GM10248 (cell line): ENCODE data around the gene TUBA3E.
"Not testable (repeated sequence)": the region's sequence is repeated elsewhere in the genome, so short reads cannot be mapped to it uniquely, and the experiment has no call there.

Experiments used
- CTCF ChIA-PET: fragments of 300-600 bp; sonication (Branson Sonifier 250); formaldehyde crosslinking; extraction: SDS; loops from one replicate; lab custom pipeline; 2021; ENCODE audit warnings: antibody characterized with exemption; lab: Yijun Ruan, JAX
- POLR2A ChIA-PET: fragments of 350-650 bp; sonication (Branson Sonifier 250); formaldehyde crosslinking; extraction: SDS; loops from one replicate; lab custom pipeline; 2020; ENCODE audit warnings: antibody characterized with exemption; lab: Yijun Ruan, JAX
- DNase-seq: peaks from one replicate; pipeline ENCODE4 v3.0.0; 2012; ENCODE audit errors: extremely low spot score
- CTCF ChIP-seq: IDR thresholded peaks from 2 replicates; pipeline ENCODE4 v1.5.1; 2012; ENCODE audit warnings: mild to moderate bottlenecking, low read depth; ENCODE audit errors: extremely low read depth, missing control alignments, control extremely low read depth

The TUBA3E gene

GRCh38 chr2:130157825-130158514 is 40.3 kb downstream of the TUBA3E start:
- CTCF ChIA-PET: interaction anchor here (1.3 to 1.5 kb wide), 3 partner anchors 13 to 23 kb away, joined by 3 to 5 read pairs (median 4); partner anchors contain the start of gene SMPD4
- DNase-seq: peak; percentile 61
- peak; percentile 39 for TF ChIP-seq CTCF
- POLR2A ChIA-PET: not testable (repeated sequence)

GRCh38 chr2:130157354-130157753 is 40.9 kb downstream of the TUBA3E start:
- CTCF ChIA-PET: interaction anchor here (1.4 kb wide), 1 partner anchor 22 kb away, joined by 3 read pairs; no protein-coding TSS in a partner anchor

GRCh38 chr2:130156624-130157004 is 41.6 kb downstream of the TUBA3E start:
- no peak for DNase-seq
- ChIA-PET CTCF (no interaction called here), POLR2A (no interaction called here)
- TF ChIP-seq CTCF: no peak

More at GRCh38 chr2:130157354-130157753, 40.9 kb downstream of the TUBA3E start:
- POLR2A ChIA-PET, DNase-seq: not testable (repeated sequence)

- TF ChIP-seq CTCF: peak; percentile 50
- ChIA-PET CTCF (interaction anchor here (0.8 kb wide), 1 partner anchor 177 kb away, joined by 5 read pairs; no protein-coding TSS in a partner anchor), POLR2A (interaction anchor here (0.6 kb wide), 1 partner anchor 13 kb away, joined by 4 read pairs; no protein-coding TSS in a partner anchor)
- DNase-seq: peak; percentile 34
Measured at GRCh38 chr2:130155956-130156623, 42.1 kb downstream of the TUBA3E start.

- no peak for DNase-seq
- ChIA-PET CTCF (interaction anchor here (0.8 kb wide), 1 partner anchor 178 kb away, joined by 5 read pairs; no protein-coding TSS in a partner anchor), POLR2A (no interaction called here)
- no peak for TF ChIP-seq CTCF
Measured at GRCh38 chr2:130154773-130155765, 43.2 kb downstream of the TUBA3E start.

GRCh38 chr2:130154423-130154770 is 43.8 kb downstream of the TUBA3E start:
- CTCF ChIA-PET, POLR2A ChIA-PET: not testable (repeated sequence)

GRCh38 chr2:130153721-130154422 is 44.4 kb downstream of the TUBA3E start:
- CTCF ChIA-PET, POLR2A ChIA-PET, DNase-seq: not testable (repeated sequence)

More at GRCh38 chr2:130154423-130154770, 43.8 kb downstream of the TUBA3E start:
- not testable (repeated sequence) for DNase-seq
